GM23248 (cell line): Measurements from ENCODE around the gene LSP1. TPM values are rescaled to one million over a fixed set of nuclear protein-coding genes. Genes with fewer than 3 reads are reported as not detected.
"Not testable (repeated sequence)": the region's sequence is repeated elsewhere in the genome, so short reads cannot be mapped to it uniquely, and the experiment has no call there.

Experiments used
- DNase-seq: peaks from one replicate; pipeline ENCODE4 v3.0.0-alpha.2; 2015
- H2AFZ ChIP-seq: fragments of 200-600 bp; sonication (generic); 2 replicates; pipeline ENCODE4 v1.6.1; 2016; ENCODE audit warnings: antibody characterized with exemption
- H3F3A ChIP-seq: fragments of 200-600 bp; sonication (generic); 2 replicates; pipeline ENCODE4 v1.6.1; 2016; ENCODE audit warnings: mild to moderate bottlenecking, antibody characterized with exemption, mixed run types; ENCODE audit not compliant: insufficient read depth
- H3K27ac ChIP-seq: fragments of 200-600 bp; sonication (generic); 2 replicates; pipeline ENCODE4 v1.5.1; 2016; ENCODE audit warnings: mild to moderate bottlenecking
- H3K27me3 ChIP-seq: fragments of 200-600 bp; sonication (generic); replicated peaks from 2 replicates; pipeline ENCODE4 v1.6.1; 2016; ENCODE audit warnings: mild to moderate bottlenecking; ENCODE audit not compliant: insufficient read depth
- H3K36me3 ChIP-seq: fragments of 200-600 bp; sonication (generic); 2 replicates; pipeline ENCODE4 v1.6.1; 2016; ENCODE audit warnings: low read depth, mild to moderate bottlenecking
- H3K4me1 ChIP-seq: fragments of 200-600 bp; sonication (generic); 2 replicates; pipeline ENCODE4 v1.6.1; 2016; ENCODE audit warnings: mild to moderate bottlenecking; ENCODE audit not compliant: insufficient read depth
- H3K4me2 ChIP-seq: fragments of 200-600 bp; sonication (generic); one replicate; pipeline ENCODE4 v1.6.1; 2016; ENCODE audit warnings: mild to moderate bottlenecking; ENCODE audit not compliant: unreplicated experiment
- H3K4me3 ChIP-seq: fragments of 200-600 bp; sonication (generic); 2 replicates; pipeline ENCODE4 v1.5.1; 2016; ENCODE audit warnings: mild to moderate bottlenecking
- H3K79me2 ChIP-seq: fragments of 200-600 bp; sonication (generic); 2 replicates; pipeline ENCODE4 v1.6.1; 2016; ENCODE audit warnings: mild to moderate bottlenecking; ENCODE audit not compliant: insufficient read depth
- H3K9ac ChIP-seq: fragments of 200-600 bp; sonication (generic); 2 replicates; pipeline ENCODE4 v1.6.1; 2016; ENCODE audit warnings: mild to moderate bottlenecking
- H3K9me2 ChIP-seq: fragments of 200-600 bp; sonication (generic); 2 replicates; pipeline ENCODE4 v1.6.1; 2016; ENCODE audit warnings: mixed run types, mild to moderate bottlenecking, moderate library complexity; ENCODE audit not compliant: insufficient read depth
- H3K9me3 ChIP-seq: fragments of 200-600 bp; sonication (generic); one replicate; pipeline ENCODE4 v1.6.1; 2017; ENCODE audit warnings: low read depth
- H4K20me1 ChIP-seq: fragments of 200-600 bp; sonication (generic); 2 replicates; pipeline ENCODE4 v1.6.0; 2016; ENCODE audit not compliant: insufficient read depth
- EZH2 ChIP-seq: fragments of 200-600 bp; sonication (generic); IDR thresholded peaks from 2 replicates; pipeline ENCODE4 v1.6.1; 2018; ENCODE audit warnings: antibody characterized with exemption, mild to moderate bottlenecking; ENCODE audit not compliant: insufficient read depth, poor library complexity, severe bottlenecking
- EZH2phosphoT487 ChIP-seq: fragments of 200-600 bp; sonication (generic); IDR thresholded peaks from 2 replicates; pipeline ENCODE4 v1.6.1; 2018; ENCODE audit warnings: antibody characterized with exemption, moderate library complexity, mild to moderate bottlenecking, low read depth; ENCODE audit not compliant: insufficient read depth
- WGBS, 2 experiments: methylation state at CpG; one replicate each; pipeline ENCODE4 v1.1.6; 2015 to 2017; ENCODE audit warnings: low lambda C conversion rate in 2 of 2, low coverage in 1 of 2; ENCODE audit errors: missing lambda C conversion rate in 2 of 2; 5-methylcytosine and 5-hydroxymethylcytosine counted together
- in situ Hi-C: fragments of 300-500 bp; cut with MboI; formaldehyde crosslinking; loops from 2 replicates; pipeline ENCODE4 v1.15.0; 2020
- microRNA-seq: library from miRNA; unstranded; fragments of <30 nt; microRNA quantifications from one replicate; pipeline ENCODE4, GENCODE V29; 2016; ENCODE audit warnings: borderline number of aligned reads
- polyA plus RNA-seq: library from polyadenylated mRNA; unstranded; fragments of >200 nt; fragmentation: Nextera tagmentation; extraction: Ambion mirVana; gene quantifications from 2 replicates; pipeline ENCODE4 v1.2.1, GENCODE V29; 2016
- small RNA-seq: library from RNA; depleted of rRNA; stranded (forward); fragments of <200 nt; gene quantifications from one replicate; pipeline ENCODE3, GENCODE V24; 2014; ENCODE audit warnings: low read depth, low replicate concordance
- total RNA-seq: library from RNA; depleted of rRNA; stranded (reverse); fragments of >200 nt; shearing (Covaris generic); gene quantifications from 2 replicates; pipeline ENCODE4 v1.2.3, GENCODE V29; 2014; rRNA removed

Gene LSP1
- total and polyA plus RNA-seq, 2 experiments from 2014 or later = 0.36 TPM; not detected in 1

DNA sequence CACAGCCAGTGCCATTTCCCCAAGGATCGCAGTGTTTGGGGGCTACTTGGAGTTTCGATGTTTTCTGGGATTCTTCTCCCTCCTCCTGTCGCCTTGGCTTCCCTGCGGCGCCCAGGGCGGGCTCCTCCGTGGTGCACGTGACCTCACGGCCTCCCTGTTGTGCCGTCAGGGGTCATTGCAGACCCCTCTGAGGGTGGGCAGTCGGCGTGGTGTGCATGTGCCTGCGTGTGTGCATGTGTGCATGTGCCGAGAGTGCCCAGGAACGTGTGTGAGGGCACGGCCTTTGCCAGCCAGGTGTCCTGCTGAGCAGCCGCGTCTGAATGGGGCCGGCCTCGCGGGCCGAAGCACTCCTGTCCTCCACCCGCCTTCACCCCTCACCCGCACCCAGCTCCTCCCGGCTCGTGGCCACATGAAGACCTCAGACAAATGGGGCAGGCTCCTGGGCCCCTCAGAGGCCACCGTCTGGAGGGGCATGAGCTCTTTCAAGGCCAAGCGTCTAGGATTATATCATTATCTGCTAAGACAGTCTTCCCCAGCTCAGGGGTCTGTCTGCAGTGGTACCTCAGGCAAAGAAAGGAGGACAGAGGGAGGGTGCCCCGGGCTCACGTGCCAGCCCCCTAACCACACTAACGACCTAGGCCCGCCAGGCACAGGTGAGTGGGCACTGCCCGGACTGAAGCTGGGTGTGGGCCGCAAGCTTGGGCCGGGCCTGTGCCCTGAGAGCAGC, 84.9 kb downstream of the LSP1 start:
- in situ Hi-C loops = no loop called here
- Histone ChIP-seq H3K4me1 (no peaks in the 10 kb centered on the region), H2AFZ (no peak overlapping the region), H3F3A (no peaks in the 10 kb centered on the region), H4K20me1 (no peaks in the 10 kb centered on the region), H3K9ac (no peak overlapping the region), H3K9me2 (no peaks in the 10 kb centered on the region), H3K4me2 (no peak overlapping the region), H3K4me3 (no peak overlapping the region), H3K36me3 (no peaks in the 10 kb centered on the region), H3K27me3 (0 out of 2 replicates have a peak, but pooled peaks cover 4% of the 10 kb centered on the region), H3K79me2 (no peaks in the 10 kb centered on the region), H3K27ac (no peak overlapping the region), H3K9me3 (no peaks in the 10 kb centered on the region)
- DNase-seq = no peak
- WGBS, 2 experiments = 74 to 78% methylated on average over 35 of the region's 35 CpGs
- TF ChIP-seq EZH2 (no peak), EZH2phosphoT487 (no peak)

DNA sequence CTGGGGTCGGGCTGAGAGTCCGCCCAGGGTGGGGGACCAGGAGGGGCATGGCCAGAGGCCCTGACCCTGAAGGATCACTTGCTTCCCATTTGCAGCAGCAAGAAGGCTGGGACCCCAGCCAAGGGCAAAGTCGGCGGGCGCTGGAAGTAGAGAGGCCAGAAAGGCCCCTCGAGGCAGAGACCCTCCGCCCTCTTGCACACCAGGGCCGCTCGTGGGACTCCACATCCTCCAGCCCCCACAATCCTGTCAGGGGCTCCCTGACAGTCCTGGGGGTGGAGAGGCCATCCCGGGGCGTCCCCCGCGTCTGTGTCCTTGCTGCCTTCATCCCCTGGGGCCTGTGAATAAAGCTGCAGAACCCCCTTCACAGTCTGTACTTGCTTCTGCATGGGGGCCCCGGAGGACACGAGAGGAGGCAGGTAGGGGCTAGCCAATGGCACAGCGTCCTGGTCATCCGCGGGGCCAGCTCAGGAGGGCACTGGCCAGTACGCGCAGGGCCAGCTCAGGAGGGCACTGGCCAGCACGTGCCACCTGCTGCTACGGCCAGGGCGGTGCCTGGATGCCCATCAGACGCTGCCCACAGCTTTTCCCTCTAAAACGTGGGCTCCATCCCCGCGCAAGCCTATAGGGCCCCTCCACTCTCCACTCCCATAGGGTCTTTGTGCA, 85.6 kb downstream of the LSP1 start:
- TF ChIP-seq EZH2 (no peak), EZH2phosphoT487 (no peak)
- no peaks in the 10 kb centered on the region for H3K4me1 ChIP-seq
- no peak overlapping the region for H3K9ac ChIP-seq
- no peak overlapping the region for H3K4me3 ChIP-seq
- H3K4me2 ChIP-seq = no peak overlapping the region
- H3K36me3 ChIP-seq = no peaks in the 10 kb centered on the region
- H3F3A ChIP-seq = no peaks in the 10 kb centered on the region
- H3K9me2 ChIP-seq = no peaks in the 10 kb centered on the region
- WGBS, 2 experiments = 71 to 76% methylated on average over 27 of the region's 27 CpGs
- DNase-seq = no peak
- H4K20me1 ChIP-seq = no peaks in the 10 kb centered on the region
- in situ Hi-C loops = no loop called here
- 0 out of 2 replicates have a peak, but pooled peaks cover 4% of the 10 kb centered on the region for H3K27me3 ChIP-seq
- no peak overlapping the region for H2AFZ ChIP-seq
- no peak overlapping the region for H3K27ac ChIP-seq
- no peaks in the 10 kb centered on the region for H3K79me2 ChIP-seq
- H3K9me3 ChIP-seq = no peaks in the 10 kb centered on the region

DNA sequence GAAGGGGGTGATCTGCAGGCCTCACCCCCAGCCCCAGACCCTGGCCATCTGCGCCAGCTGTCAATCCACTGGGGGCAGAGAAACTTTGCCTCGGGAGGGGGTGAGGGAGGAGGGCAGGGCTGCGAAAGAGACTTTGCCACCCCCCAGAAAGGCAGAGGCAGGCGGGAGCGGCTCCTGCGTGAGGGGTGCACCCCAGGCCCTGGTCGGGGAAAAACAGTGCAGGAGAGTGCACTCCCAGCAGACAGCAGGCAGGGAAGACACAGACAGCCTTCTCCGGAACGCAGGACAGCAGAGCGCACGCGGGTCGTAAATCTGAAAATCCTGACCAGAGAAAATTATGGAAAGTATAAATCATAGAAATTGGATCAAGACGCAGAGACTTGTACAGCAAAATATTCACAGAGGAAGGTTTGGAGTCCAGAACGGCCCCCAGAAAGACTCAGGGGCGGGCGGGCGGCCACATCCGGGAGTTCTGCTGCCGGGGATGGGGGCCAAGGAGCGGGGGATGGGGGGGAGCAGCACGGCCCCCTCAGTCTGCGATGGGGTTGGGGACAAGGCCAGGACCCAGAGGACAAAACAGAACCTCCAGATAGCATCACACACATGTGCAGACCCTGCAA, 86.2 kb downstream of the LSP1 start:
- Histone ChIP-seq H3K36me3 (no peaks in the 10 kb centered on the region), H4K20me1 (no peaks in the 10 kb centered on the region), H3K79me2 (no peaks in the 10 kb centered on the region), H3K9me3 (no peaks in the 10 kb centered on the region), H3K4me2 (no peak overlapping the region), H3K27ac (no peak overlapping the region), H2AFZ (no peak overlapping the region), H3K4me3 (no peak overlapping the region), H3F3A (no peaks in the 10 kb centered on the region), H3K4me1 (no peaks in the 10 kb centered on the region), H3K9me2 (no peaks in the 10 kb centered on the region), H3K9ac (no peak overlapping the region), H3K27me3 (0 out of 2 replicates have a peak, but pooled peaks cover 4% of the 10 kb centered on the region)
- TF ChIP-seq EZH2phosphoT487 = no peak
- no peak for TF ChIP-seq EZH2
- WGBS, 2 experiments = 9 to 11% methylated on average over 22 to 23 of the region's 23 CpGs
- in situ Hi-C loops = no loop called here
- peak; percentile 19 for DNase-seq

DNA sequence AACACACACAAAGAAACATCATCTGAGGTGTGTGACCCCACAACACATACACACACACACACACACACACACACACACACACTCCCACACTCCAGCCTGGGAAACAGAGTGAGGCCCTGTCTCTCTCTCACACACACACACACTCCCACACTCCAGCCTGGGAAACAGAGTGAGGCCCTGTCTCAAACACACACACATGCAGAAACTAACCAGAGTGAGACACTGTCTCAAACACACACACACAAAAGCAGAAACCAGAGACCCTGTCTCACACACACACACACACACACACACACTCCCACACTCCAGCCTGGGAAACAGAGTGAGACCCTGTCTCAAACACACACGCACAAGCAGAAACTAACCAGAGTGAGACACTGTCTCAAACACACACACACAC, 86.9 kb downstream of the LSP1 start:
- not testable (repeated sequence) for H3K9ac ChIP-seq, H3K9me2 ChIP-seq
- WGBS, 2 experiments = 100% methylated on average over 1 of the region's 1 CpG

More for the DNA sequence above, 86.9 kb downstream of the LSP1 start:
- H3K36me3 ChIP-seq, H3K27me3 ChIP-seq, H3K9me3 ChIP-seq, H3K27ac ChIP-seq, H3K4me2 ChIP-seq, H3K79me2 ChIP-seq, H3F3A ChIP-seq, in situ Hi-C loops, H3K4me1 ChIP-seq, DNase-seq, H4K20me1 ChIP-seq, H3K4me3 ChIP-seq, H2AFZ ChIP-seq: not testable (repeated sequence)

Small RNAs within 50 kb of the gene (microRNA-seq; reads per million reads assigned to microRNA genes)
- gene MIR4298 = not detected
- gene MIR7847 = not detected

Small RNAs within 50 kb of the gene (small RNA-seq; reads per million reads assigned to genes)
- not detected for gene AC051649.1
- gene MIR4298 = not detected

Other genes with a start within 250 kb of the LSP1 start
- not detected in 2 replicates for gene KRTAP5-3, start 244.6 kb upstream of the LSP1 start, total RNA-seq
- not detected in 2 replicates for gene KRTAP5-3, start 244.6 kb upstream of the LSP1 start, polyA plus RNA-seq
- gene KRTAP5-4, start 230.9 kb upstream of the LSP1 start, total RNA-seq = not detected in 2 replicates
- not detected in 2 replicates for gene KRTAP5-4, start 230.9 kb upstream of the LSP1 start, polyA plus RNA-seq
- gene KRTAP5-5, start 223.3 kb upstream of the LSP1 start, total RNA-seq = not detected in 2 replicates
- not detected in 2 replicates for gene KRTAP5-5, start 223.3 kb upstream of the LSP1 start, polyA plus RNA-seq
- gene KRTAP5-6, start 155.9 kb upstream of the LSP1 start, total RNA-seq = not detected in 2 replicates
- gene KRTAP5-6, start 155.9 kb upstream of the LSP1 start, polyA plus RNA-seq = not detected in 2 replicates
- 1.6 and 67.4 TPM in 2 replicates for gene IFITM10, start 102.5 kb upstream of the LSP1 start, total RNA-seq
- gene IFITM10, start 102.5 kb upstream of the LSP1 start, polyA plus RNA-seq = 0.41 and 0.53 TPM in 2 replicates
- 305 and 338 TPM in 2 replicates for gene CTSD, start 89.2 kb upstream of the LSP1 start, total RNA-seq
- gene CTSD, start 89.2 kb upstream of the LSP1 start, polyA plus RNA-seq = 321 and 327 TPM in 2 replicates
- gene SYT8, start 18.1 kb upstream of the LSP1 start, total RNA-seq = not detected in 2 replicates
- not detected in 2 replicates for gene SYT8, start 18.1 kb upstream of the LSP1 start, polyA plus RNA-seq
- not detected in 2 replicates for gene TNNI2, start 14.1 kb upstream of the LSP1 start, total RNA-seq
- gene TNNI2, start 14.1 kb upstream of the LSP1 start, polyA plus RNA-seq = not detected in 2 replicates
- not detected in 2 replicates for gene PRR33, start 38.8 kb downstream of the LSP1 start, total RNA-seq
- not detected in 2 replicates for gene PRR33, start 38.8 kb downstream of the LSP1 start, polyA plus RNA-seq
- gene TNNT3, start 66.6 kb downstream of the LSP1 start, total RNA-seq = not detected in 2 replicates
- gene TNNT3, start 66.6 kb downstream of the LSP1 start, polyA plus RNA-seq = not detected in 2 replicates
- gene MRPL23, start 94.2 kb downstream of the LSP1 start, total RNA-seq = 47.7 and 70.6 TPM in 2 replicates
- 40.5 and 40.9 TPM in 2 replicates for gene MRPL23, start 94.2 kb downstream of the LSP1 start, polyA plus RNA-seq
- 0.25 and 2.2 TPM in 2 replicates for gene H19, start 144.8 kb downstream of the LSP1 start, total RNA-seq
- gene H19, start 144.8 kb downstream of the LSP1 start, polyA plus RNA-seq = not detected in 2 replicates